ENCODE measurements around the gene BORCS6.

- TF ChIP-seq, protein P1, sequence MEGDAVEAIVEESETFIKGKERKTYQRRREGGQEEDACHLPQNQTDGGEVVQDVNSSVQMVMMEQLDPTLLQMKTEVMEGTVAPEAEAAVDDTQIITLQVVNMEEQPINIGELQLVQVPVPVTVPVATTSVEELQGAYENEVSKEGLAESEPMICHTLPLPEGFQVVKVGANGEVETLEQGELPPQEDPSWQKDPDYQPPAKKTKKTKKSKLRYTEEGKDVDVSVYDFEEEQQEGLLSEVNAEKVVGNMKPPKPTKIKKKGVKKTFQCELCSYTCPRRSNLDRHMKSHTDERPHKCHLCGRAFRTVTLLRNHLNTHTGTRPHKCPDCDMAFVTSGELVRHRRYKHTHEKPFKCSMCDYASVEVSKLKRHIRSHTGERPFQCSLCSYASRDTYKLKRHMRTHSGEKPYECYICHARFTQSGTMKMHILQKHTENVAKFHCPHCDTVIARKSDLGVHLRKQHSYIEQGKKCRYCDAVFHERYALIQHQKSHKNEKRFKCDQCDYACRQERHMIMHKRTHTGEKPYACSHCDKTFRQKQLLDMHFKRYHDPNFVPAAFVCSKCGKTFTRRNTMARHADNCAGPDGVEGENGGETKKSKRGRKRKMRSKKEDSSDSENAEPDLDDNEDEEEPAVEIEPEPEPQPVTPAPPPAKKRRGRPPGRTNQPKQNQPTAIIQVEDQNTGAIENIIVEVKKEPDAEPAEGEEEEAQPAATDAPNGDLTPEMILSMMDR (conservative IDR thresholded peaks at IDR 0.05; ENCODE audit: low read depth, low read length) = no peak
- TF ChIP-seq EZH2phosphoT487 (IDR thresholded peaks at IDR 0.05; ENCODE audit: borderline replicate concordance, low read length) = no peak
- no peak for TF ChIP-seq EZH2 (IDR thresholded peaks at IDR 0.05; ENCODE audit: low read length, unreplicated experiment)
These were observed 41.4 kb downstream of the BORCS6 start for GRCh38 chr17:8148560-8148959.

Measured in PC-3 (cell line).